GM18502 (cell line): ENCODE results near the gene ABHD17C.

ENCODE experiments used
- ATAC-seq: cut with Tn5 transposase; IDR thresholded peaks from one replicate; pipeline ENCODE4 v1.9.1; 2021; ENCODE audit warnings: mild to moderate bottlenecking; ENCODE audit not compliant: unreplicated experiment, poor library complexity

ABHD17C gene

DNA sequence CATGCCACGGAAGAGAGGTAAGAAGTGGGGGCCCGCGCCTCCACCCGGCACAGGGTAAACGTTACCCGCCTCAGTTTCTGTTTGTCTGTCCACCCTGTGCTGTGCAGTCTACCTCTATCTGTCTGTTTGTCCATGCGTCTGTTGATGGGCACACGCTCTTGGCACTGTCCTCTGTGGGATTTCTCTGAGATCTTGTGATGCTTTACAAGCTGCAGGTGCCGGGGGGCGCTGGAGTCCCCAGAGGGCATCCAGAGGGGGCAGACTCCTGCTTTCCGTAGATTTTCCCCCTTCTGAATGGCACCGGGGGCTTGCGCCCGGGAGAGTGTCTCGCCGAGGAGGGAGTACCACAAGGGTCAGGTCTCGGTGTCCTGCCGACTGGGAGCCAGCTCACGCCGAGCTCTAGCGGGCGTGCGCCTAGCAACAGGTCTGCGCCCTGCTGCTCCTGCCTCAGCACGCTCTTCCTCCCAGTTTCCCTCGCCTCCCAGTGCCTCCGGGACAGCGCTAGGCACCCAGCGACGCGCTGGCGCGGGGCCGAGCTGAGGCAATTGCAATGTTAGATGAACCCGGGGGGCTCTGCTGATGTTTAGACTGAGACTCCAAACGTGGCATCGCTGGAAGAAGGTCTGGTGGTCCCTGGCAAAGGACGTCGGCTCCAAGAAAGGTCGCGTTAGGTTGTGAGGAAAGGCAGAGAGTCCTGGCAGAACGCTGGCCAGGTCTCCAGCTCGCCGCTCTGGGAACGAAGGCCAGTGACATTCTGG, 84.7 kb downstream of the ABHD17C start:
- no peak for ATAC-seq

DNA sequence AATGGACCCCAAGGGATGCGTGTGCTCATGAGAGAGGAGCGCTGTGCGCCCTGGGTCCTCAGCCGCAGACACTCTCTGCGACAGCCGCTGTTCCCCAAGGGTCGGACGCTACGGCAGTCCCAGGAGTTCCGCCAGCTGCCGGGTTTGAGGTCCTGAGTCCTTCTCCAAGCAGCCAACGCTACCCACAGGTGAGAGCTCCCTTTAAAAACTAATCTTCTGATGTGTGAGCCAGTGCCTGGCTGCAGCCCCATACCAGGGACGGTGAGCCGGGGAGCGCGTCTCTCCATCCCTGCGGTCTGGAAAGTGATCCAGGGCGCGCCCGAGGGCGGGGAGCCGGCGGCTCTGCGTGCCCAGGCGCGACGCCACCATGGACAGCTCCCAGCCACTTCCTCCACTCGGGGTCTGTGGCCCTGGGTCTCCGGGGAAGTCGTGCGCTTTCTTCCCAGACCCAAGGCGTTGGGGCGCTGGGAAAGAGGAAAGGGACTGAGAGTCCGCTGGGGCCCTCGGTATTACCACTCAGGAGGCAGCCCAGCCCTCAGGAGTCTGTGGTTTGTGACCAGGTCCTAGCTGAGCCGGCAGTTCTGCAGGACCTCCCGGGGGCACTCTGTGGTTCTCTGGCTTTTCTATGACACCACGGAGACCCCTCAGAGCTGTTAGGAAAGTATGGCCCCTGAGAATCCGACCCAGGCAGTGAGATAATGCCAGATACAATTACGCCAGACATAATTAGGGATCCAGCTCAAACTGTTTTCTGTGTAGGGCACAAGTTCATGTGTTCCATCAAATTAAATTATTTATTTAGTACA, 85.5 kb downstream of the ABHD17C start:
- ATAC-seq: no peak

DNA sequence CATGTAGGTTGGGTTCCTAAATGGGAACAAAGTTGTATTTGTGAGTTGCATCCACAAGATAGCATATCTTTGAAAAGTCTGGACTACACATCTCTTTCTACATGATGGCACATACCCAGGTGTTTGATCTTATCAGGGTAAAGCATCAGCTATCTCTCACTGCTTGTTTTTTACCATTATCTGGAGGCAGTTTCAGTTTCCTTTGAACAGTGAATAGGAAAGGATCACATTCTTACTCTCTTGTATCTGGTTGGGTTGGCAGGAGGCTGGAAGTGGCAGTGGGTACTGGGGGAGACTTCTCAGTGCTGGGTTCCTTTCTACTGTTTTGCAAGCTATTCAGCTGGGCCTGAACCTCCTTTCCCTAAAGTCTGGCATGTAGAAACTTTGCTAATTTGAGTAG, 88.2 kb downstream of the ABHD17C start:
- no peak for ATAC-seq

DNA sequence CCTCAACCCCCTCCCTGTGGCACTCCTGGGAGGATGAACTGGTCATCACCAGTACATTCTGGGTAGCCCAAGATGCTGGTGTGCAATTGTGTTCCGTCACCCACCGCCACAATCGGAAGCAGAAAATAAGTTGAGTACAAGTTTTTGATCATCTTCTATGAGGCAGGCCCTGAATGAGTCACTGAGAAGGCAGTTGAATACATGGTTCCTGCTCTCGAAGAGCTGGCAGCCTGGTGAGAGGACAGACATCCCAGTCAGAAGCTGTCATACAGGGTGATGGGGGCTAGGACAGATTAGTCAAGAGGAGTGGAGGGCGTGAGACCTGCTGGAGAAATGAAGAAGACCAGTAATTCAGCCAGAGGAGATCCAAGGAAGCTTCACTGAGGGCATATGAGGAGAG, 90.2 kb downstream of the ABHD17C start:
- no peak for ATAC-seq

DNA sequence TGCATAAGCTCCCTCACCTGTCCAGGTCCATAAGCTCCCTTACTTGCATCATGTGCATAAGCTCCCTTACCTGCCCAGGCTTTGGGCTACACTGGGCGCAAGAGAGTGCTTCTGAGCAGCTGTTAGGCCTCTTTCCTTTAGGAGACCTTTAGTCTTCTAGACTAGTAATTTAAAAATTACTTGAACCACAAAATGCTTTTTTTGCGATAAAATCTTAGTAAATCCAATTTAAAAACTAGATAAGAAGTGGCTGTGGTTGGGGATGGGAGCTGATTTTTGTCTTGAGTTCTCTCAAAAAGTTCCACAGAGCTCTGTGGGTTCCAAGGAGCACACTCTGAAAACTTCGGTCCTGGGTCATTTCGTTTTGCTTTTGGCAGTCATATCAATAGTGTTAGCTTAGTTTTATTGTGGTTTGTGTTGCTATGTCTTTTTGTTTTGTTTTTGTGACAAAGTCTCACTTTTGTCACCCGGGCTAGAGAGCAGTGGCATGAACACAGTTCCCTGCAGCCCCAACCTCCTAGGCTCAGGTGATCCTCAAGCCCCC, 90.8 kb downstream of the ABHD17C start:
- no peak for ATAC-seq

DNA sequence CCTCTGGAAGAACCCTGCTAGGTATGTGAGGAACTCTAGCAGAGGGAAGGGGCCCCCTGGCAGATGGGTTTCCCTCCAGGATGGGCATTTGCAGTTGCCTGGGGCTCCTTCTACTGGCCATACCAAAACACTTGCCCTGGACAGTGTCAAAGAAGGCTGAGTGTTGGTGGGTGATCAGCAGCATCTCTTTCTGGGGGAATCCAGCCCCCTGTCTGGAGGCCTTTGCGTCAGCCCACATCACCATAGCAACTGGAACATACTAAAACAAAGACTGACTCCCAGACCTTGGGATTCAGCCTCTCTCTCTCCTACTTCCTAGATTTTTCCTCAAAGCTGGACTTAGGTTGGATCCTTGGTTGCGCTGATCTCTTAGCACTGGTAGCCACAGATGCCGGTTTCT, 92.2 kb downstream of the ABHD17C start:
- no peak for ATAC-seq

DNA sequence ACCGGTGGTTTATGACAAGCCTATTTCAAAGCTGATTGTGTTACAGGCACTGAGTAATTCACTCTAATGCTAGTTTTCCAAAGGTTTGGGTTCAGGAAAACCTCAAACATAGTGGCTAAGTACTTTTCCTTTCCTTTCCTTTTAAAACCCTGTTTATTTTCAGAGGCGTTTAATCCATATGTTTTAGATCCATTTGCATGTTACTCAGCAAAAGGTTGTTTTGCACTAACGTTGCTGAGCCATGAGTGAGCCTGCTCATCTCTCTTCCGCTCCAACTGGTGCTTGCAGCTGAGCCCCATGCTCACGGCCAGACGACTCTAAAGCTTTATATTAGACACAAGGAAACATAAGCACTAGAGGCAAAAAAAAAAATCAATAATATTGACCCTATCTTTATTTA, 93.4 kb downstream of the ABHD17C start:
- no peak for ATAC-seq

DNA sequence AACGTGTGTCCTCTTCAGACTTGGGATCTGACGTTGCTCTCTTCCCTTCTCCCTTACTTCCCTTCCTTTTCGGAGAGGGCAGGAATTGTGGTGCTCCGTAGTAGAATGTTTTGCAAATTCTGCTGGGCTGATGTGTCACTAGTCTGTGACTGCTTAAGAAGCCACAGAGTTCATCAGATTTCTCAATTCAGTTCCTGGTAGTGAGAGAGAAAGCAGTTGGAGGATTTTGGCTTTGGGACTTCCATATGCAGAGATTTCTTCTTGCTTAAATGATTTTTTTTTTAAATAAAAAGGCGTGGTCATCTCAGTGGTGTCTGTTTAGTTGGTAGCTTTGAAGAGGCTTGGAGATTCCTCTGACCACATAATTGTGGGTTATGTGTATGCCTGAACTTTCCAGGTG, 94.2 kb downstream of the ABHD17C start:
- no peak for ATAC-seq

DNA sequence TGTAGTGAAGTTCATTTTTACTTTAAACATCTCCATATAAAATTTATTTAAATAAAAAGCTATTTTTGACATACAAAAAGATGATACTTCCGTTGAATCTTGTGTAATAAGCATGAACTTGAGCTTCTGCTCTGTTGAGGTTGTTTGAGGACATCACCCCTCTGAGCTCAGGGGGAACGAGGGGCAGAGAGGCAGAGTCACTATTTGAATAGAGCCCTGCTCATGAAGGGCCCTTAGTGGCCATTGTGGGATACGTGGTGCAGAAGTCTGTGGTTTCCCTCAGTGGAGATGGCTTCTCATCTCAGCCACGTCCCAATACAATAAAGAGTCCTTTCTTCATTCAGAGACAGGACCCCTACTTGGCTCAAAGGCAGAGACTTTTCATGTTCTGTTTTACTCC, 94.7 kb downstream of the ABHD17C start:
- ATAC-seq: no peak

DNA sequence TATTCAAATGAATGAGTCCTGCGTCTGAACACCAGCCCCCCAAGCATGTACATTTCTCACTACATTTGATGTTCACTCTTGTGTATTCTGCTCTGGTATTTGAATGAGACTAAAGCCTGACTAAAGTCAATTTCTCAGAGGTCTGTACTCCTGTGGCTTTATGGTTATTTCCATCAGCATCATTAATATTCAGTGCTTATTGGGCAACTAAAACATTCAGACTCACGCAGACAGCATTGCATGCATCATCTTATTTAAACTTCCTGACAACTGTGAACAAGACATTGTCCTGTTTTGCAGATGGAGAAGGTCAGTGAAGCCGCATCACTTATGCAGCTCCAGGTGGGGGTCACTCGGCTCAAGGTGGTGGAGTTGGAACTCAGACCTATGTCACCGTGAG, 95.1 kb downstream of the ABHD17C start:
- ATAC-seq: no peak

DNA sequence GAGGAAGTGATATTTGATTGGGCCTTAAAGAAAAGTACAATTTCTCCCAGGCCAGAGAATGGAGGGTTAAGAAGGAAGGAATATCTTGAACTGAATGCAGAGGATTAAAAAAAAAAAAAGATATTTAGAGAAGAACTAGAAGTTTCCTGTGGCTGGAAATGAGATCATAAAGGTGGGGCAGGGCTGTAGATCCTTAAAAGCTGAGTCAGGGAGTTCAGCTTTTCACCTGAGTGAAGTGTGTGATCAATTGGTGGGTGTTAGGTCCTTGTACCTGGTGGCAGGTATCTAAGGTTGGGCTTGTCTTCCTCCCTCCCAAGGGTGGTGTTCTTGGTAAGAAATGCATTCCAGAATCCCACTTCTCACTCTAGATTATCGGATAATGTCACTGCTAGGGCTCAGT, 95.9 kb downstream of the ABHD17C start:
- no peak for ATAC-seq

DNA sequence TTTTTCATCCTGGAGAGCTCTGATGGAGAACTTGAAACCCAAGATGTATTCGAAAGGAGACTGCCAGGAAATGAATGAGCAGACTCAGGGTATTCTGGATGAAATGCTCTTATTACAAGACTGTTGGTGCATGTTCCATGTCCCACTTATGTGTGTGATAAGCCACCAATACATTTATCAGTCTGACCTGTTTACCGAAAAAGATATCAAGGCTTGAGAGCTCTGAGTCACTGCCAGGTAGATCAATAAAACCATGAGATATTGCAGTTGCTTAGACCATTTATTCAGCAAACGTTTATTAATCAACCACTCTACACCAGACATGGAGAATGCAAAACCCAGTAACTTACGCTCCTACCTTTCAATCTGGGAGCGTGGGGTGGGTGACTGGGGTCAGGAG, 101.3 kb downstream of the ABHD17C start:
- ATAC-seq: no peak

DNA sequence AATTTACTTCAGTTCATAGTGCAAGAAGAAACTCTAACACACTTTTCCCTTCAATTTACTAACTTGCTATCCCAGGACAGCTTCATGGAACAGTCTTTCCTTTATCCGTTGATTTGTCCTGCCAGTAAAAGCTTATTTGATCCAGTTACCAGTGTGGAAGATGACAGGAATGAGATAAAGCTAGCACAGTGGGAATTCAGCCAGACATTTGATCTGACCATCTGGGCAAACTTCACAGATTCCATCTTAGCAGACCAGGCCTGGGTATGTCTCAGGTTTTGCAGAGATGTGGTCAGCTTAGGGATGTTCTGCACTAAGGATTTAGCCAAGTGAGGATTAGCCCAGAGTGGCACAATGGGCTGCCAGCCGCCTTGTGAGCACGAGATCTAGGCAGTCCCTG, 103.8 kb downstream of the ABHD17C start:
- ATAC-seq: no peak

DNA sequence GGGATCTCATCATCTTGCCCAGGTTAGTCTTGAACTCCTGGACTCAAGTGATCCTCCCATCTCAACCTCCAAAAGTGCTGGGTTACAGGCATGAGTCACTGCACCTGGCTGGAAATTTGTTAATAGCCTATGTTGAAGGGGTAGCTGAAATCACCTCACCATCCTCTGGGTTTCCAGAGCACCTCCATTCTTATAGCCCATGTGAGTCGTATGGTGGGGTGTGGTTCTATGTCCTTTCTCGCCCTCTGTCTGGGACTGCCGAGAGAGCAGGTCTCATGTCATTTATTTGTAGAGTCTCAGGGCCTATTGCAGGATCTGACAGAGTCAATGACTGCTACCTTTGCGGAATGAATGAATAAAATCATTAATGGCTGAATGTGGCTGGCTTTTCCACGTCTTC, 105.0 kb downstream of the ABHD17C start:
- no peak for ATAC-seq

DNA sequence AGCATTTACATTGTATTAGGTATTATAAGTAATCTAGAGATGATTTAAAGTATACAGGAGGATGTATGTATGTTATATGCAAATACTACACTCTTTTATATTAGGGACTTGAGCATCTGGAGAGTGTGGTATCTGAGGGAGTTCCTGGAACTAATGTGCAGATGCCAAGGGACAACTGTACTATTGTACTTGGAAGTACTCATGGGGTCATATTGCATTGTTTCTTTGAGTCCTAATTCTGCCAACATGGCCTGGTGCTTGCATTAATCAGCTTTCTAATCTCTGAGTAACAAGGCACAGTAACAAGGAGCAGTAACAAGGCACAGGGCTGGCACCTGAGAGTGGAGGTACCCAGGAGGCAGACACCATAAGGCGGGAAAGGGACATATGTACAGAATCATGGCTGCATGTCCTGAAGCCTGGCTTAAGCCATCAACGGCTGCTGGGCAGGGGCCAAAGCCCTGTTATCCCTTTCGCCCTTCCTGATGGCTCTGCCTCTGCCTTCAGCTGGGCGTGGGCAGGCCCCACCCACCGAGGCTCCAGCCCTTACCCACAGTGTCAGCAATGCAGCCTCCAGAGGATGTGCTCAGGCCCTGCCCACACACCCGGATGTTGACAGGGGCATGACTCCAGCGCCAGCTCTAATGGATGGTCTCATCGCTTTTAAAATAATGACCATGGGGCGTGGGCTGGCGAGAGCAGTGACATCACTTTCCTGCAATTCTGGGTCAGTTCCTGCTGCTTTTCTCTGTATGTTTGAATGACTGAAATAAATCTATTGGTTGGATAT, 107.0 kb downstream of the ABHD17C start:
- no peak for ATAC-seq

DNA sequence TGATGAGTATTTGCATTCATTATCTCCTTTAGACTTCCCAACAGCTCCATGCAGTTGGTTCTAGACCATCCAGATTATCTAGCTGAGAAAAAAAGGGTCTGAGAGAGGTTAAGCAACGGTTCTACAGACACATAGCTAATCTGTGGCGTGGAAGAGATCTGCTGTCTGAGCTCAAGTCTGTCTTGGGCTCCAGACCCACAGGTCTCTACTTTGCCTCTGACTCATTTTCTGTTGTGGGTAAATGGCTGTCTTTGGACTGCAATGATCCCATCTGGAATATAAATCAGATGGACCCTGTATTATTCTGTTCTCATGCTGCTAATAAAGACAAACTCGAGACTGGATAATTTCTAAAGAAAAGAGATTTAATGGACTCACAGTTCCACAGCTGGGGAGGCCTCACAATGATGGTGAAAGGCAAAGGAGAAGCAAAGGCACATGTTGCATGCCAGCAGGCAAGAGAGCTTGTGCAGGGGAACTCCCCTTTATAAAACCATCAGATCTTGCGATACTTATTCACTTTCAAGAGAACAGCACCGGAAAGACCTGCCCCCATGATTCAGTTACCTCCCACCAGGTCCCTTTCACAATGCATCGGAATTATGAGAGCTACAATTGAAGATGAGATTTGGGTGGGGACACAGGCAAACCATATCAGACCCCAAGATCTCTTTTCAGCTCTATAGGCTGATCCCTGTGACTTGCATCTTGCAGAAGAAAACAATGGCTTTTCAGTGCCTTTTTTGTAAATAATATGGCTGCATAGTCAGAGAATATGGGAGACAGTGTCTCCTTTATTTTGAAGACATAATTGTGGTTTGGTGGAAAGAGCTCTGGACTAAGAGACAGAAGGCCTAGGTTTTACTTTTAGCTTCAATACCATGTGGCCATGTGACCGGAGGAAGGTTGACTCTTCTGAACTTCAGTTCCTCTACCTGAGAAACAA, 108.7 kb downstream of the ABHD17C start:
- no peak for ATAC-seq

DNA sequence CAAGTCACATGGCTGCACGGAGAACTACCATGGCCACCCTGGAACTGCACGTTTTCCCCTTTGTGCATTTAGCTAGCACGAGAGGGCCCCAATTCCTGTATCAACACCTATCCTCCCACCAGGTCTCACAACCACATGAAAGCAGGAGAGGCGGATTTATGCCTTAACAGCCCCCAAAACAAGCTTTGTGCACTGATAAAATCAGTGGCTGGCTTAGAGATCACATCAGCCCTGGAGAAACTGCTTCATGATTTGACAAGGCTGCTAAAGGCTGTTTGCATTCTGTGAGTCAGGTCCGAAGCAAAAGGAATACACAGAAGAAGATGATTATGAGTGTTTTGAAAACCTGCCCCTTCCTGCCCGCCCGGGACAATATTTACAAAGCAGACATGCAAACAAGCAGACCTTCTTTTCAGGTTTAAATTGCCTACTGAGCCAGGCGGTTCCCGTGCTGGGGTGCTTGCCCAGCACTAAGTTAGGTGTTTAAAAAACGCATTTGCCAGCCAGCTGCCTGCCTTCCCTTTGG, 109.9 kb downstream of the ABHD17C start:
- no peak for ATAC-seq
